Endothelial cell of umbilical vein (primary cell): ENCODE data around the gene TPO. TPM values are rescaled to one million over a fixed set of nuclear protein-coding genes. Genes with fewer than 3 reads are reported as not detected.

ENCODE experiments used
- BruUV-seq: library from RNA; stranded (reverse); fragments of 400-500 nt; replicated peaks from 2 replicates; lab custom pipeline; 2021; lab: Mats Ljungman, UMichigan
- CTCF ChIA-PET: fragments of 300-600, 350-600 bp; sonication (Branson Sonifier 250); formaldehyde crosslinking; loops from one replicate; lab custom pipeline; 2021; ENCODE audit warnings: antibody characterized with exemption, inconsistent platforms; lab: Charles Lee
- POLR2A ChIA-PET: fragments of 300-600, 350-600 bp; sonication (Branson Sonifier 250); formaldehyde crosslinking; loops from one replicate; lab custom pipeline; 2021; ENCODE audit warnings: antibody characterized with exemption, inconsistent platforms; lab: Charles Lee
- DNase-seq: peaks from one replicate; pipeline ENCODE4 v3.0.0-alpha.2; 2011; ENCODE audit warnings: low read depth, low spot score
- FAIRE-seq: peaks from 2 replicates; lab custom pipeline; 2011; peaks lifted over from hg19 to GRCh38; lab: Jason Lieb, UNC
- H2AFZ ChIP-seq: 2 replicates; pipeline ENCODE4 v1.6.0; 2012; ENCODE audit warnings: low read depth, low read length, control low read depth, inconsistent platforms
- H3K27ac ChIP-seq: 2 replicates; pipeline ENCODE4 v1.5.1; 2011; ENCODE audit warnings: low read depth, mild to moderate bottlenecking, control low read depth, low read length, moderate library complexity; ENCODE audit not compliant: insufficient read depth
- H3K27me3 ChIP-seq, 2 experiments: 2 replicates each; pipeline versions ENCODE4 v1.6.0 to v1.6.1; 2011; ENCODE audit warnings: low read length in 2 of 2, mixed read lengths in 1 of 2; ENCODE audit not compliant: control insufficient read depth in 2 of 2, insufficient read depth in 2 of 2
- H3K36me3 ChIP-seq, 2 experiments: 2 replicates in 1 of 2; 3 replicates in 1 of 2; pipeline ENCODE4 v1.5.1; 2011; ENCODE audit warnings: low read length in 2 of 2, mild to moderate bottlenecking in 1 of 2, moderate library complexity in 1 of 2; ENCODE audit not compliant: control insufficient read depth in 2 of 2, insufficient read depth in 2 of 2; ENCODE audit errors: extremely low read depth in 1 of 2
- H3K4me1 ChIP-seq: 3 replicates; pipeline ENCODE4 v1.5.1; 2011; ENCODE audit warnings: mild to moderate bottlenecking, low read length; ENCODE audit not compliant: control insufficient read depth, insufficient read depth; ENCODE audit errors: extremely low read depth
- H3K4me2 ChIP-seq: 2 replicates; pipeline ENCODE4 v1.6.1; 2011; ENCODE audit warnings: low read length, control low read depth, mixed read lengths; ENCODE audit not compliant: insufficient read depth
- H3K4me3 ChIP-seq, 3 experiments: fragments of 200-600 bp in 1 of 3; sonication (generic), shearing (Covaris generic) in 1 of 3; replicated peaks in 1 of 3; 2 replicates each; pipeline ENCODE4 v1.5.1; 2011 to 2016; ENCODE audit warnings: control low read depth in 3 of 3, low read length in 3 of 3, mild to moderate bottlenecking in 2 of 3, inconsistent platforms in 1 of 3, low read depth in 1 of 3, moderate library complexity in 1 of 3; ENCODE audit not compliant: insufficient read depth in 1 of 3
- H3K79me2 ChIP-seq: 2 replicates; pipeline ENCODE4 v1.6.0; 2012; ENCODE audit warnings: low read length, inconsistent platforms; ENCODE audit not compliant: control insufficient read depth, insufficient read depth
- H3K9ac ChIP-seq: replicated peaks from 2 replicates; pipeline ENCODE3; 2011; ENCODE audit warnings: low read length, control low read depth; ENCODE audit not compliant: insufficient read depth; ENCODE audit errors: extremely low read depth
- H3K9me1 ChIP-seq: replicated peaks from 3 replicates; pipeline ENCODE4 v1.6.0; 2011; ENCODE audit warnings: mild to moderate bottlenecking, low read length; ENCODE audit not compliant: control insufficient read depth, insufficient read depth; ENCODE audit errors: extremely low read depth
- H3K9me3 ChIP-seq: replicated peaks from 2 replicates; pipeline ENCODE4 v1.5.1; 2012; ENCODE audit warnings: low read length, inconsistent platforms; ENCODE audit not compliant: control insufficient read depth, insufficient read depth
- H4K20me1 ChIP-seq: replicated peaks from 2 replicates; pipeline ENCODE3; 2011; ENCODE audit warnings: mild to moderate bottlenecking, low read length; ENCODE audit not compliant: control insufficient read depth, insufficient read depth; ENCODE audit errors: extremely low read depth
- EZH2 ChIP-seq: IDR thresholded peaks from 2 replicates; pipeline ENCODE4 v1.6.1; 2012; ENCODE audit warnings: borderline replicate concordance, low read depth, mild to moderate bottlenecking, moderate library complexity, low read length, inconsistent platforms; ENCODE audit not compliant: severe bottlenecking
- FOS ChIP-seq: IDR thresholded peaks from 2 replicates; pipeline ENCODE4 v1.6.1; 2011; ENCODE audit warnings: mild to moderate bottlenecking, low read length, moderate library complexity, borderline replicate concordance; ENCODE audit not compliant: insufficient read depth
- GATA2 ChIP-seq: IDR thresholded peaks from 2 replicates; pipeline ENCODE4 v1.7.0; 2011; ENCODE audit warnings: low read depth, mild to moderate bottlenecking, moderate library complexity, mixed read lengths, low read length; ENCODE audit not compliant: insufficient read length, insufficient read depth
- JUN ChIP-seq: IDR thresholded peaks from 2 replicates; pipeline ENCODE4 v1.6.1; 2011; ENCODE audit warnings: borderline replicate concordance, low read depth; ENCODE audit not compliant: insufficient read length, insufficient read depth
- MYC ChIP-seq: IDR thresholded peaks from one replicate; pipeline ENCODE4 v1.6.1; 2011; ENCODE audit warnings: mild to moderate bottlenecking, low read depth, low read length
- POLR2A ChIP-seq: IDR thresholded peaks from 2 replicates; pipeline ENCODE4 v1.6.1; 2012; ENCODE audit warnings: low read depth, mild to moderate bottlenecking, control low read depth, low read length
- POLR2AphosphoS5 ChIP-seq: IDR thresholded peaks from 2 replicates; pipeline ENCODE4 v1.6.1; 2012; ENCODE audit warnings: low read depth, mild to moderate bottlenecking, control low read depth, low read length, moderate library complexity; ENCODE audit not compliant: insufficient read depth
- dilution Hi-C: fragments of 300-500 bp; cut with MboI; formaldehyde crosslinking; loops from one replicate; pipeline ENCODE4 v1.15.0; 2019; ENCODE audit warnings: low sequenced_read_pairs; ENCODE audit not compliant: extremely low pct_ligation_motif_present
- intact Hi-C: fragments of 100-400 bp; cut with micrococcal nuclease; formaldehyde crosslinking; loops from one replicate; pipeline ENCODE4 v1.10.0; 2022
- polyA plus RNA-seq, 4 experiments: library from polyadenylated mRNA; depleted of rRNA in 3 of 4; stranded (reverse) in 3 of 4; unstranded in 1 of 4; fragments of >200 nt; gene quantifications; 2 replicates each; pipeline versions ENCODE4 v1.2.1 to v1.2.3, GENCODE V29; 2011 to 2012; ENCODE audit warnings: missing spikeins in 1 of 4
- total RNA-seq: library from RNA; stranded (reverse); gene quantifications from 2 replicates; pipeline ENCODE4 v1.2.3, GENCODE V29; 2021

The TPO gene
- total and polyA plus RNA-seq, 2 donors (not counting 3 experiments of a cell fraction or from before 2014, with no cell fraction given): not detected

DNA sequence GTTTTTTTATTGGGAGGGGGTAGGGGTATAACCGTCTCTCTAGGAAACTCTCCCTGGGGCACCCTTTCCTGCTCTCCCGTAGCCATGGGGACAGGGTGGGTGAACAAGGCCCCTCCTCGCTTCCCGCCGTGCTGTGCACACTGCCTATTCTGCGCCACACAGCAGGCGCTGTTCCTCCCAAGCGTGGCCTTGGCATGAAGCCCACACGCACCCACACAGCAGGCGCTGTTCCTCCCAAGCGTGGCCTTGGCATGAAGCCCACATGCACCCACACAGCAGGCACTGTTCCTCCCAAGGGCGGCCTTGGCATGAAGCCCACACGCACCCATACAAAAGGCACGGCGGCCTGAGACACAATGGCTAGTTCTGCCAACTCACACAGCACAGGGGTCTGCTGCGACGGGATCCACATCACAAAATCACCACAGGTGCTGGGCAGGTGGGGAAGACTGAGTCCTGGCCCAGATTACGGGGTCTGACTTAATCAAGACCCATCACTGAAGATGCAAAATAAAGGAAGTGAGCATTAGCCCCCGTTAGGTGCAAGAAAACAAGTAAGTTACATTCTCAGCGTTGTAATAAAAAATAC, 46.6 kb upstream of the TPO start:
- intact Hi-C loops: no loop called here
- BruUV-seq: no TSS peak
- no peaks in the 10 kb centered on the region for H4K20me1 ChIP-seq
- ChIA-PET POLR2A (no interaction called here), CTCF (no interaction called here)
- no peak for TF ChIP-seq JUN
- no peak for TF ChIP-seq MYC
- no peak for TF ChIP-seq POLR2AphosphoS5
- no peak for TF ChIP-seq EZH2
- TF ChIP-seq FOS: no peak
- H3K27me3 ChIP-seq: no peaks in the 10 kb centered on the region
- H3K4me1 ChIP-seq: no peaks in the 10 kb centered on the region
- H3K79me2 ChIP-seq: no peaks in the 10 kb centered on the region
- DNase-seq: no peak
- no peak overlapping the region for H2AFZ ChIP-seq
- no peak overlapping the region for H3K4me3 ChIP-seq
- H3K27ac ChIP-seq: no peak overlapping the region
- peaks cover 4% of the 10 kb centered on the region for H3K9me3 ChIP-seq
- FAIRE-seq: no peak
- H3K9ac ChIP-seq: no peak overlapping the region
- H3K36me3 ChIP-seq: no peaks in the 10 kb centered on the region
- no peaks in the 10 kb centered on the region for H3K9me1 ChIP-seq
- dilution Hi-C loops: no loop called here
- H3K4me2 ChIP-seq: no peak overlapping the region

DNA sequence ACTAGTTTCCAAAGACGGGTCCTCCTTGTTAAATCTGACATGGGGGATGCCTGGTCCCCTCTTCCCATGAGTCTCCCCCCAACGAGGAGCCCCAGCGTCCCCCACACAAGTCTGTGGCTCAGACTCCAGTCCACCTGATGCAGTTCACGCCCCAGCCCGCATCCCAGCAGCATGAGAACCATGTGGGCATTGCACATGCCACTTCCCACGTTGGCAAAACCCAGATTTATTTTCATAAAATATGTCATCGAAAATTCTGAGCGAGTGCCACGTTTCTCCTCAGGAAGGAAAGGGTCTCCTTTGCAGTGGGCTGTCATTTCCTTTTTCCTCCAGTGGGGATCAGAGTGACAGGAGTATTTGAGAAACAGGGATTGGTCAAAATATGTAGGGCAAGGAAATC, 45.7 kb upstream of the TPO start:
- H3K9me1 ChIP-seq: no peaks in the 10 kb centered on the region
- H2AFZ ChIP-seq: no peak overlapping the region
- no peaks in the 10 kb centered on the region for H3K79me2 ChIP-seq
- dilution Hi-C loops: no loop called here
- no peaks in the 10 kb centered on the region for H4K20me1 ChIP-seq
- H3K9ac ChIP-seq: no peak overlapping the region
- intact Hi-C loops: no loop called here
- no peaks in the 10 kb centered on the region for H3K27me3 ChIP-seq
- ChIA-PET POLR2A (no interaction called here), CTCF (no interaction called here)
- no peak overlapping the region for H3K4me3 ChIP-seq
- FAIRE-seq (no peak), DNase-seq (no peak)
- H3K27ac ChIP-seq: no peak overlapping the region
- TF ChIP-seq MYC (no peak), EZH2 (no peak), POLR2AphosphoS5 (no peak), GATA2 (no peak), POLR2A (no peak)
- no peaks in the 10 kb centered on the region for H3K4me1 ChIP-seq
- no TSS peak for BruUV-seq
- no peak overlapping the region for H3K4me2 ChIP-seq
- no peaks in the 10 kb centered on the region for H3K36me3 ChIP-seq
- peaks cover 4% of the 10 kb centered on the region for H3K9me3 ChIP-seq
